ENCODE results near the gene GHR. TPM values are rescaled to one million over a fixed set of nuclear protein-coding genes. Genes with fewer than 3 reads are reported as not detected.

The GHR gene
- total RNA-seq, 1 donor from 2014 or later = 0.17 TPM

DNA sequence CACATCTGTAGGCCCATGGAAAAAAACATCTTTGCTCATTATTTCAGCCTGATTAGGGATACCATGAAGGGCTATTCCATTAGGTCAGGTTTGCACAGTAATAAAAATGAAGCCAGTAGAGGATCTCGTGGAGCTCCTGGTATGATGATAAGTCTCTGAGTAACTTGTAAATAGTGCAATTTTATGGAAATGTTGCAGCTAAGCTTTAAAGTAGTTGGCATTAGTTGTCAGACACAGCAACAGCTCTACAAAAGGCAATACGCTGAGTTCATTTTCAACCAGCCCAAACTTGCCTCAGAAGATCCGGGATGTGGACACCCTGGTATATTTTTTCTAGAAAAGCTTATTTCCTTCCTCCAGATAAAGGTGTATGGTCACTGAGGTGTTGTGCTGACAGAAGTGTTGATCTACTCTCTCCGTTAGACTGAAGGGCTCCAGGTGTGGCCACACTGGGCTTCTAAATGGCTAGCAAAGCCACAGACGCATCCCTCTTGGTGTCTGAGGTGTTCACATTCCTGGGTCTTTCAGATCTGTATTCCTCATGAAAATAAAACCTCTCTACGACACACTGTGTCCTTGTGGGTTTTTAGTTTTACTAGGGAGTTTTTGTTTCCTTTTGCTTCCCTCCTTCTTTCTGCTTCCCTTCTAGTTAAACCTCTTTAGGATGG, 141.6 kb downstream of the GHR start:
- TF ChIP-seq, protein P1, sequence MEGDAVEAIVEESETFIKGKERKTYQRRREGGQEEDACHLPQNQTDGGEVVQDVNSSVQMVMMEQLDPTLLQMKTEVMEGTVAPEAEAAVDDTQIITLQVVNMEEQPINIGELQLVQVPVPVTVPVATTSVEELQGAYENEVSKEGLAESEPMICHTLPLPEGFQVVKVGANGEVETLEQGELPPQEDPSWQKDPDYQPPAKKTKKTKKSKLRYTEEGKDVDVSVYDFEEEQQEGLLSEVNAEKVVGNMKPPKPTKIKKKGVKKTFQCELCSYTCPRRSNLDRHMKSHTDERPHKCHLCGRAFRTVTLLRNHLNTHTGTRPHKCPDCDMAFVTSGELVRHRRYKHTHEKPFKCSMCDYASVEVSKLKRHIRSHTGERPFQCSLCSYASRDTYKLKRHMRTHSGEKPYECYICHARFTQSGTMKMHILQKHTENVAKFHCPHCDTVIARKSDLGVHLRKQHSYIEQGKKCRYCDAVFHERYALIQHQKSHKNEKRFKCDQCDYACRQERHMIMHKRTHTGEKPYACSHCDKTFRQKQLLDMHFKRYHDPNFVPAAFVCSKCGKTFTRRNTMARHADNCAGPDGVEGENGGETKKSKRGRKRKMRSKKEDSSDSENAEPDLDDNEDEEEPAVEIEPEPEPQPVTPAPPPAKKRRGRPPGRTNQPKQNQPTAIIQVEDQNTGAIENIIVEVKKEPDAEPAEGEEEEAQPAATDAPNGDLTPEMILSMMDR (conservative IDR thresholded peaks at IDR 0.05; ENCODE audit: low read depth, low read length) = no peak
- H3K4me3 ChIP-seq (ENCODE audit: low read depth, low read length) = no peak overlapping the region
- DNase-seq (ENCODE audit: low read depth) = no peak

DNA sequence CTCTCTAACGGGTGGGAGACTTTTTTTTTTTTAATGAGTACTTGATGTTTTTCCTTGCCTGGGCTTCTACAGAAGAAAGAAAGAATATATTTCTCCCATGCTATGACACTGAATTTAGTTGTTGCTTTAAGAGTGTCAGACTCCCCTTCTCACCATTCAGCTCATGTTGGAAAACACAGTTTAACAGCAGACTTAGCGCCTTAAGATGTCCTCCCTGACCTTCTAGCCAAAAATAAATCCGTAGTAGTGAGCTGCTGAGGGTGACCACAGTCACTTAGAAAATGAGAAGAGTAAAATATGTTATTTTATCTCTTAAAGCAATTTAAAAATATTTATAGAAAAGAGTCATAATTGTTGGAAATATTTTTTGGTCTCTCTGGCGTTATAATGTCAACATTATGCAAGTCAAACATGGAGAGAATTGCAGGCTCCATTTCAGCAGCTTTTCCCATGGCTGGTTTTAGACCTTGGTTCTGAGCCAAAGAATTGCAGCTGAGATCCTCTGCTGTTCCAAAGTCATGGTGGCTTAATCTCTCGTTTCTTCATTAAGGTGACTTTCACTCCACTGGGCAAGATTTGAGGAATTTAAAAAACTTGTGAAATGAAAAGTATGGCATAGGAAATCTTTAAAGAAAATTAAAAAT, 143.5 kb downstream of the GHR start:
- no peak for DNase-seq (ENCODE audit: low read depth)
- TF ChIP-seq, protein P1 (conservative IDR thresholded peaks at IDR 0.05; ENCODE audit: low read depth, low read length) = no peak
- H3K4me3 ChIP-seq (ENCODE audit: low read depth, low read length) = no peak overlapping the region

DNA sequence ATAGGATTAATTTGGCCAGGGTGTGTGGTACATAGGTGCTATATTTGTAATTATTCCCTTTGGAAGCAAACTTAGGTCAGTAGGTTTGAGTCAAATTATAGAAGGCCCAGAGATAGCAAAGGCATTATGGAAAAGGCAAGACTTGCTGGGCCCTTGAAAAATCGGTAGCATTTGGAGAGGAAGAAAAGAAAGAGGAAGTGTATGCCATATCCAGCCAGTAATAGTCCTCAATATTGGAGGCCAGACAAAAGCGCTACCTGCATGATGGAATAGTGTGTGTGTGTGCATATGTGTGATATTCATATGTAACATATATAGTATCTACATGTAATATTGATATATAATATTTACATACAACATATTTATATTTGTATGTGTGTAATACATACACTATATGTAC, 146.1 kb downstream of the GHR start:
- no peak for DNase-seq (ENCODE audit: low read depth)
- TF ChIP-seq, protein P1 (conservative IDR thresholded peaks at IDR 0.05; ENCODE audit: low read depth, low read length) = no peak
- H3K4me3 ChIP-seq (ENCODE audit: low read depth, low read length) = no peak overlapping the region

DNA sequence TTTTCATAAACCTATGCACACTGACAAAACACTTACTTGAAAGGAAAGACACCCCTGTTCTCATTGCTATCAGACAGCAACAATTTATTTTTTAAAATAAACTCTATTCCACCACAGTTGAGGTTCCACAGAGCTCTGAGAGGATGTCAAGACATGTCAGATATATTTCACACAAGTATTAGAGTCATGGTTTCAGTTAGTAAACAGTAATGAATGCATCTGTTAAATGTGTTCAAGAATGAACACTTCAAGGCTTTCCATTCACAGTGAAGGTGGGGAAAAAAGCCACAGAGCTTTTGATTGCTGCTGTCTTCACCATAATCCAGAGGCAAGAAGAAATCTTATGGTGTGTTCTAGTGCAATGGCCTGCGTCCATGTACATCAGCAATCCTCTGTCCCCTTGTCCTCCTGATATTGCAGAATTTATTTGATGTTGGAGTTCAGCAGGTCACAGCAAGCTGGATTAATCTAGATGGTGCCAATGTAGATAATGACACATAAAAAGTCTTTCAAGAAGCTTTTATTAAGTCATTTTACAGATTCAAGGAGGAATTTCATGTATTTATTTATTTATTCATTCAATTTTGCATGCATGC, 146.8 kb downstream of the GHR start:
- DNase-seq (ENCODE audit: low read depth) = no peak
- TF ChIP-seq, protein P1 (conservative IDR thresholded peaks at IDR 0.05; ENCODE audit: low read depth, low read length) = no peak

DNA sequence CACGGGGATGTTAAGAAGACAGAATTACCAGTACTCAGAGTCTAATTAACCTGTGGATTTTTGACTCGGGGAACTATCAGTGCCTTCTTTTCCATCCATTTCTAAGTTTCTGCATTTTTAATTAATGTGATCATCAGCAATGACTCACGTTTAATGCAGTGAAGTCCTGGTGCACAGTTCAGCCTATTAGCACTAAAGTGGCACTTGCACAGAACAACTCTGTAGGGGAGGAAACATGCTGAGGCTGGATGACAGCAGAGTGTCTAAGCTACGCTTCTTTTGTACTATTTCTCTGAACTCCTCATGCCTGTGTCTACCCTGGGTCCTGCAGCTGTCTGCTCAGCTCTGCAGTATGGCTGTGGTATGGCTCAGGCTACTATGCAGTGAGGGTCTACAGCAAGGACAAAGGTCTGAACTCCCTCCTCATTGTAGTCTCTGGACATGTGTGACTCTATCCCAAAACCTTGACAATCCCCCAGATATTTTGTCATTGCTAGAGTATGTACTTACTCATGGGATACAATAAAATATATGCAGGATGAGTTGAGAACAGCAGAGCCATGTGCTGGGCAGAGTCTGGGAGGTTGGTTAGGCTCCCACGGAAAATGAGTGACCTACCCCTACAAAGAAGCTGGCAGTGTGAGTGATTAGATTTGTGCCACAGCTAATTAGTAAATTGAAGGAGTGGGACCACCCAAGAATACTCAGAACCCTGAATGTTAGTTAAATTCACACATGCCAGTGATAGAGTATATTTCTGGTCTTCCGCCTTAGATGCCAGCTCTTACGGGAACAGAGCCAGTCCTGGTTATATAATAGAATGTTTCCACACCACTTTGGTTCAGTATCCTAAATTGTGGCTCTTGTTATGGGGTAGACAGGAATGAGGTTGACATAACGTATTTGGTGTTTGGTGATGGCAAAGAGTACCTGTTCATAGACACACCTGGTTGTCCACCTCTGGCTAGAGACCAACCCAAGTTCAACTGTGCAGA, 148.0 kb downstream of the GHR start:
- no peak overlapping the region for H3K4me3 ChIP-seq (ENCODE audit: low read depth, low read length)
- TF ChIP-seq, protein P1 (conservative IDR thresholded peaks at IDR 0.05; ENCODE audit: low read depth, low read length) = no peak
- no peak for DNase-seq (ENCODE audit: low read depth)

More for the DNA sequence above, 146.8 kb downstream of the GHR start:
- H3K4me3 ChIP-seq (ENCODE audit: low read depth, low read length) = no peak overlapping the region

DNA sequence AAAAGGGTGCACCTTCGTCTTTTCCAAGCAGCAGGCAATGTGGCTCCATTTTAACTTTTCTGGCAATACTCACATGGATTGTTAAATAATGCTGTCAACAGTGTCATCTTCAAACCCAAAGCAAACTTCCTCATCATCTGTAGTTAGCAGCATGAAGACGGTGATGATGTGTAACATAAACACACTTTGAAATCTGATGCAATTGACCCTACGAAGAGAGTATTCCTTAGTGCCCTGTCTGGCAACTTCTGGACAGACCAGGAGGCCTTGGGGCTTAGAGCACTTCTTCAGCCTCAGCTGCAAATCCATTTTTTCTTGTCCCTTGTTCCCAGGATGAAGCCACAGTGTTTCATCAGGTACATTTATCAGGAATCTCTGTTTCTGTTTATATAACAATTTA, 149.1 kb downstream of the GHR start:
- H3K4me3 ChIP-seq (ENCODE audit: low read depth, low read length) = no peak overlapping the region
- DNase-seq (ENCODE audit: low read depth) = no peak
- TF ChIP-seq, protein P1 (conservative IDR thresholded peaks at IDR 0.05; ENCODE audit: low read depth, low read length) = no peak
